Neutrophil (primary cell): ENCODE results near the gene CLIC3.

ENCODE experiments used
- H3K27ac ChIP-seq: fragments of 200-600 bp; sonication (generic); 2 replicates; pipeline ENCODE4 v1.5.1; 2016; ENCODE audit warnings: mild to moderate bottlenecking, moderate library complexity
- H3K27me3 ChIP-seq: fragments of 200-600 bp; sonication (generic); 2 replicates; pipeline ENCODE4 v1.6.0; 2016; ENCODE audit warnings: mild to moderate bottlenecking
- H3K36me3 ChIP-seq: fragments of 200-600 bp; sonication (generic); 2 replicates; pipeline ENCODE4 v1.5.1; 2017
- H3K4me1 ChIP-seq, 2 experiments: fragments of 200-600 bp in 1 of 2; sonication (generic) in 1 of 2; 1 replicate in 1 of 2; 2 replicates in 1 of 2; pipeline versions ENCODE4 v1.5.1 to v1.6.1; 2013 to 2016; ENCODE audit warnings: low read depth in 1 of 2, low read length in 1 of 2, mild to moderate bottlenecking in 1 of 2, moderate library complexity in 1 of 2; ENCODE audit not compliant: control insufficient read depth in 1 of 2, insufficient read depth in 1 of 2
- H3K4me3 ChIP-seq, 2 experiments: fragments of 200-600 bp in 1 of 2; sonication (generic) in 1 of 2; 1 replicate in 1 of 2; 2 replicates in 1 of 2; pipeline ENCODE4 v1.5.1; 2013 to 2016; ENCODE audit warnings: low read depth in 1 of 2, low read length in 1 of 2, mild to moderate bottlenecking in 1 of 2, moderate library complexity in 1 of 2
- H3K9me3 ChIP-seq: fragments of 200-600 bp; sonication (generic); 2 replicates; pipeline ENCODE4 v1.5.1; 2016
- CTCF ChIP-seq: fragments of 200-600 bp; sonication (generic); IDR thresholded peaks from 2 replicates; pipeline ENCODE4 v1.5.1; 2016; ENCODE audit warnings: antibody characterized with exemption

Gene CLIC3

GRCh38 chr9:136955202-136955942 is 41.0 kb downstream of the CLIC3 start:
- H3K27me3 ChIP-seq = no peaks in the 10 kb centered on the region
- no peaks in the 10 kb centered on the region for H3K36me3 ChIP-seq
- no peak overlapping the region for H3K4me3 ChIP-seq
- H3K9me3 ChIP-seq = no peaks in the 10 kb centered on the region
- H3K4me1 ChIP-seq = peaks cover 3% of the 10 kb centered on the region in 2 experiments
- no peak for TF ChIP-seq CTCF
- H3K27ac ChIP-seq = no peak overlapping the region

GRCh38 chr9:136954270-136955083 is 41.9 kb downstream of the CLIC3 start:
- no peak for TF ChIP-seq CTCF
- H3K4me3 ChIP-seq = no peak overlapping the region
- H3K27me3 ChIP-seq = no peaks in the 10 kb centered on the region
- H3K36me3 ChIP-seq = no peaks in the 10 kb centered on the region
- no peak overlapping the region for H3K27ac ChIP-seq
- H3K4me1 ChIP-seq = peaks cover 7 to 12% of the 10 kb centered on the region in 2 experiments
- no peaks in the 10 kb centered on the region for H3K9me3 ChIP-seq

DNA sequence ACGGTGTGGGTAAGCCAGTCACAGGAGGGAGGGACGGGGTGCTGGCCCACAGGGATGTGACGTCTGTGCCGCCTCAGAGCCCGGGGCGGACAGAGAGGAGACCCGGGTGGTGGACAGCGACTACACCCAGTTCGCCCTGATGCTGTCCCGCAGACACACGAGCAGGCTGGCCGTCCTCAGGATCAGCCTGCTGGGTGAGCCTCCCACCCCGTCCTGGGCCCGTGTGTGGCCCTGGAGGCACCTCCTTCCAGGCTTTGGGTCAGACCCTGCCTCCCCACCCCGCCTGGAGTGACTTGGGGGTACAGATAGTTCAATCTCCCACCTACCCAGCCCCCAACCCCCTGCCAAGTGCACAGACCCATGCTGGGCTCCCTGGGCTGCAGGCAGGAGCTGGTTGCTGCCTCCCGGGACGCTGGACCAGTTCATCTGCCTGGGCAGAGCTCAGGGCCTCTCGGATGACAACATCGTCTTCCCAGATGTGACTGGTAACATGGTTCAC is 42.5 kb downstream of the CLIC3 start:
- no peak for TF ChIP-seq CTCF
- Histone ChIP-seq H3K4me3 (no peak overlapping the region), H3K36me3 (no peaks in the 10 kb centered on the region), H3K4me1 (peaks cover 11 to 16% of the 10 kb centered on the region in 2 experiments), H3K9me3 (no peaks in the 10 kb centered on the region), H3K27me3 (no peaks in the 10 kb centered on the region), H3K27ac (no peak overlapping the region)

- Histone ChIP-seq H3K4me1 (peaks cover 11 to 16% of the 10 kb centered on the region in 2 experiments), H3K9me3 (no peaks in the 10 kb centered on the region), H3K27me3 (no peaks in the 10 kb centered on the region), H3K36me3 (no peaks in the 10 kb centered on the region), H3K4me3 (no peak overlapping the region), H3K27ac (no peak overlapping the region)
- no peak for TF ChIP-seq CTCF
Observed at GRCh38 chr9:136952876-136953770, 43.2 kb downstream of the CLIC3 start.

DNA sequence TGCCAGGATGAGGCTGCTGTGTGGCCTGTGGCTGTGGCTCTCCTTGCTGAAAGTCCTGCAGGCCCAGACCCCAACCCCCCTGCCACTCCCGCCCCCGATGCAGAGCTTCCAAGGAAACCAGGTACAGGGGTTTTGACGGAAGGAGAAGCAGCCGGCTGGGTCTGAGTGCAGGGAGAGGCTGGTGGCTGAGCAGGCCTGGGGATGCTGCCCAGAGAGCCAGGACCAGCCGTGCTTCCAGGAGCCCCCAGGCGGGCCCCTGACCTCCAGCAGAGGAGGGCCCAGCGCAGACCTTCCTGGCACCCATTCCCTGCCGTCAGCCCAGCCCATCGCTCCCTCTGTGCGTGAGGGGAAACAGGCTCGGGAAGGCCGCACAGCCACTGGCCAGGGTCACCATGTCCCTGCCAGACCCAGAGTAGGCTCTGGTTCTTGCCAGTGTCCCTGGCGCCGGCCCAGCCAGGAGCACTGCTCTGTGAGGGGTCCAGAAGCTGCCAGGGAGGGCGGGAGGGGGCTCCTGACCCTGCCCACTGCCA is 44.0 kb downstream of the CLIC3 start:
- Histone ChIP-seq H3K27ac (no peak overlapping the region), H3K36me3 (no peaks in the 10 kb centered on the region), H3K4me3 (no peak overlapping the region), H3K27me3 (no peaks in the 10 kb centered on the region), H3K9me3 (no peaks in the 10 kb centered on the region), H3K4me1 (peaks cover 11 to 16% of the 10 kb centered on the region in 2 experiments)
- no peak for TF ChIP-seq CTCF
